ENCODE measurements around the gene SLC9C1. TPM values are rescaled to one million over a fixed set of nuclear protein-coding genes. Genes with fewer than 3 reads are reported as not detected.

Gene SLC9C1
- total and polyA plus RNA-seq, 2 donors (not counting 1 experiment from before 2014, with no cell fraction given) = under 0.01 TPM; not detected in 1

- Histone ChIP-seq H3K27ac (ENCODE audit: insufficient read depth, low read length) (no peak overlapping the region), H3K4me2 (ENCODE audit: extremely low read depth, insufficient read depth, low read length) (no peak overlapping the region), H3K9me3 (ENCODE audit: control insufficient read depth, insufficient read depth, low read depth, low read length) (no peaks in the 10 kb centered on the region), H3K27me3 (ENCODE audit: control insufficient read depth, insufficient read depth, low read length) (no peaks in the 10 kb centered on the region), H4K20me1 (ENCODE audit: control insufficient read depth, extremely low read depth, insufficient read depth, low read length) (no peaks in the 10 kb centered on the region), H3K4me1 (ENCODE audit: control insufficient read depth, extremely low read depth, insufficient read depth, low read length) (no peaks in the 10 kb centered on the region), H3K79me2 (ENCODE audit: control insufficient read depth, insufficient read depth, low read length) (no peaks in the 10 kb centered on the region), H3K36me3 (ENCODE audit: control insufficient read depth, insufficient read depth, low read length) (no peaks in the 10 kb centered on the region), H3K4me3 (replicated peaks in 1 of 4; ENCODE audit: control extremely low read depth in 1 of 4, insufficient read depth in 1 of 4, low read depth in 3 of 4, low read length in 4 of 4) (no peak overlapping the region), H2AFZ (ENCODE audit: low read length) (no peak overlapping the region), H3K9ac (ENCODE audit: insufficient read depth, low read length) (no peak overlapping the region)
- no peak for TF ChIP-seq CTCF (conservative IDR thresholded peaks at IDR 0.05 in 1 of 2, IDR thresholded peaks at IDR 0.05 in 1 of 2; ENCODE audit: low read depth in 1 of 2, low read length in 2 of 2)
- no peak for TF ChIP-seq EZH2 (IDR thresholded peaks at IDR 0.05; ENCODE audit: low read length, missing control alignments)
- no peak for DNase-seq (ENCODE audit: low read depth in 2 of 2)
These were observed 173.8 kb downstream of the SLC9C1 start for GRCh38 chr3:112119962-112120836.

GRCh38 chr3:112117841-112118571, 176.0 kb downstream of the SLC9C1 start:
- DNase-seq (ENCODE audit: low read depth in 2 of 2) = no peak
- no peaks in the 10 kb centered on the region for H3K9me3 ChIP-seq (ENCODE audit: control insufficient read depth, insufficient read depth, low read depth, low read length)
- no peak overlapping the region for H3K4me3 ChIP-seq (replicated peaks in 1 of 4; ENCODE audit: control extremely low read depth in 1 of 4, insufficient read depth in 1 of 4, low read depth in 3 of 4, low read length in 4 of 4)
- H3K27me3 ChIP-seq (ENCODE audit: control insufficient read depth, insufficient read depth, low read length) = no peaks in the 10 kb centered on the region
- H3K36me3 ChIP-seq (ENCODE audit: control insufficient read depth, insufficient read depth, low read length) = no peaks in the 10 kb centered on the region
- H3K4me1 ChIP-seq (ENCODE audit: control insufficient read depth, extremely low read depth, insufficient read depth, low read length) = no peaks in the 10 kb centered on the region
- no peak overlapping the region for H3K4me2 ChIP-seq (ENCODE audit: extremely low read depth, insufficient read depth, low read length)
- no peak overlapping the region for H3K27ac ChIP-seq (ENCODE audit: insufficient read depth, low read length)
- no peak overlapping the region for H3K9ac ChIP-seq (ENCODE audit: insufficient read depth, low read length)
- TF ChIP-seq CTCF (conservative IDR thresholded peaks at IDR 0.05 in 1 of 2, IDR thresholded peaks at IDR 0.05 in 1 of 2; ENCODE audit: low read depth in 1 of 2, low read length in 2 of 2) (no peak), EZH2 (IDR thresholded peaks at IDR 0.05; ENCODE audit: low read length, missing control alignments) (no peak)
- H3K79me2 ChIP-seq (ENCODE audit: control insufficient read depth, insufficient read depth, low read length) = no peaks in the 10 kb centered on the region
- no peak overlapping the region for H2AFZ ChIP-seq (ENCODE audit: low read length)
- no peaks in the 10 kb centered on the region for H4K20me1 ChIP-seq (ENCODE audit: control insufficient read depth, extremely low read depth, insufficient read depth, low read length)

GRCh38 chr3:112117415-112117814, 176.6 kb downstream of the SLC9C1 start:
- Histone ChIP-seq H3K36me3 (ENCODE audit: control insufficient read depth, insufficient read depth, low read length) (no peaks in the 10 kb centered on the region), H3K9ac (ENCODE audit: insufficient read depth, low read length) (no peak overlapping the region), H3K4me1 (ENCODE audit: control insufficient read depth, extremely low read depth, insufficient read depth, low read length) (no peaks in the 10 kb centered on the region), H3K27me3 (ENCODE audit: control insufficient read depth, insufficient read depth, low read length) (no peaks in the 10 kb centered on the region), H2AFZ (ENCODE audit: low read length) (no peak overlapping the region), H3K4me3 (replicated peaks in 1 of 4; ENCODE audit: control extremely low read depth in 1 of 4, insufficient read depth in 1 of 4, low read depth in 3 of 4, low read length in 4 of 4) (no peak overlapping the region), H3K4me2 (ENCODE audit: extremely low read depth, insufficient read depth, low read length) (no peak overlapping the region), H3K27ac (ENCODE audit: insufficient read depth, low read length) (no peak overlapping the region), H3K9me3 (ENCODE audit: control insufficient read depth, insufficient read depth, low read depth, low read length) (no peaks in the 10 kb centered on the region), H4K20me1 (ENCODE audit: control insufficient read depth, extremely low read depth, insufficient read depth, low read length) (no peaks in the 10 kb centered on the region), H3K79me2 (ENCODE audit: control insufficient read depth, insufficient read depth, low read length) (no peaks in the 10 kb centered on the region)
- TF ChIP-seq EZH2 (IDR thresholded peaks at IDR 0.05; ENCODE audit: low read length, missing control alignments) = no peak
- TF ChIP-seq CTCF (conservative IDR thresholded peaks at IDR 0.05 in 1 of 2, IDR thresholded peaks at IDR 0.05 in 1 of 2; ENCODE audit: low read depth in 1 of 2, low read length in 2 of 2) = no peak
- no peak for DNase-seq (ENCODE audit: low read depth in 2 of 2)
